Right forelimb (tissue), 1 donor: ENCODE data around the gene PCGF3.
A peak's percentile ranks its signal among the peaks of the same experiment; 100 is the strongest.

Source experiments
- DNase-seq: peaks from one replicate; pipeline ENCODE4 v3.0.0-alpha.2; 2018

The PCGF3 gene

DNA sequence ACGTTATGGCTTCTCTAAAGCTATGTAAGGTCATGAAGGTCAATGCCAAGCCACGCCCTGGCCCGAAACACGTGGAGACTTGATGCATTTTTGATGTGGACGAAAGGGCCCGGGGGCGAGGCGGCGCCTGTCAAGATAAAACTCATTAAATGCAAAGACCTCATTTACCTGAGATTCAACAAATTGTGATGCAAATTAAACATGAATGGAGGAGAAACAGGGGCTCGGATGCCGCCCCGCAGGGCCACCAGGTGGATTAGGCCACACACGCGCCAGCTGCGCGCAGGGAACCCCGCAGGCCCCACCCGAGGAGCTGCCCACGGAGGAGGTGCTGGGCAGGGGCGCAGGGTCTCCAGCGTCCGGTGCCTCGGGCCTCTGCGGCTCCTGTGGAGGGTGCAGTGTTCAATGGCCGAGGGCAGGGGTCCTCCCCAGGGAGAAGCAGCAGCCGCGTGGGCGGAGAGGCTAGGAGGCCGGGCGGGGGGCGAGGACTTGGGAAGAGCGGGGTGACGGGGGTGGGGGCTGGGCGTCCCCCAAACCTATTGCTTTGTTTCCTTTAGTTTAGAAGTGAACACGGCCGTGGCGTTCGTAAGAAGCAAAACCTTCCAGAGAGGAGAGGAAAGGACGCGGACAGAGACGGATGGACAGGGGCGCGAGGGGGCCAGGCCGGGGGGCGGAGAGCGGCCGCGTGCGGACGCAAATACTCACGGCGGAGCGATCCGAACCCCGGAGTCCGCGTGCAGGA lies 79.9 kb downstream of the PCGF3 start:
- no peak for DNase-seq

DNA sequence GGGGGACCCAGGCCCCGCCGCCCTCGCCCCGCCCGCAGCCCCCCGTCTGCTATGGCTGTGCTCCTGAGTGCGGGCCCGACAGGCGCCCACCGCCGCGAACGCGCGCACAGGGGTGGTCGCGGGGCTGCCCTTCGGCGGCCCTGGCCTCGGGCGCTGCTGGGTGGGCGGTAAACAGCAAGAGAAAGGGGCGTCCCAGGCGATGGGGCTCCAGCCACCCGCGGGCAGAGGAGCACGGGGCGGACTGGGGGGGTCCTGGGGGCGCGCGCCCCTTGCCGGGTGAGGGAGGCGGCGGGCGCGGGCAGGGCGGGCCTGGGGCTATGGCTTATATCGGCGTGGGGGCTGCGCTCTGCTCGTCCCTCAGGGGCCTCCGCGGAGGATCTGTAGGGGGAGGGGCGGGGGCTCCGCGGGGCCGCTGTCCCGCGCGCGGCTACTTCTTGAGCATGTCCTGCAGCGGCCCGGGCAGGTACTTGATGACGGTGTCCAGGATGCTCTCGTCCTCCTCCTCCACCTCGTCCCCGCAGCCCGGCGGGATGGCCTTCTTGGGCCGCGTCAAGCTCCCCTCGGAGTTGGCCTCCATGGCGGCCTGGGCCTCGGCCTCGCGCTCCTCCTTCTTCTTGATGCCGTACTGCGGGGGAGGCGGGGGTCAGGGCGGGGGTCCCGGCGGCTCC lies 80.6 kb downstream of the PCGF3 start:
- DNase-seq = no peak

DNA sequence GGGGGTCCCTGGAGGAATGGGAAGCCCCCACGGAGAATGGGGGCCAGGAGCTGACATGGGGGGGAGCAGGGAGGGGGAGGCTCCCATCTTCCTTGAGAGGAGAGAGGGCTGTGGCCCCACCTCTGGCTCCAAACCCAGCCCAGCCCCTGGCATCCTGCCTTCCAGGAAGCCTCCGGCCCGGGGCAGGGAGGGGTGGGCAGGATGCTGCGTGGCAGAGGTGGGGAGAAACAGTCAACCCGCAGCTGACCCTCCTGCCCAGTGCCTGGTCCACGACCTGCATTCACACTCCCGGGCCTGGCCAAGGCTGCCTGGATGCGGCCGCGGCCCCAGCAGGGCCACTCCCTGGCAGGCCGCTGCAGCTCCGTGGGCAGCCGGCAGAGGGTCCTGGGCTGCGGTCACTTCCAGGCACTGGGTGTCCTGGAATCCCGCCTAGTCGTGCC lies 81.2 kb downstream of the PCGF3 start:
- peak; percentile 66 for DNase-seq

DNA sequence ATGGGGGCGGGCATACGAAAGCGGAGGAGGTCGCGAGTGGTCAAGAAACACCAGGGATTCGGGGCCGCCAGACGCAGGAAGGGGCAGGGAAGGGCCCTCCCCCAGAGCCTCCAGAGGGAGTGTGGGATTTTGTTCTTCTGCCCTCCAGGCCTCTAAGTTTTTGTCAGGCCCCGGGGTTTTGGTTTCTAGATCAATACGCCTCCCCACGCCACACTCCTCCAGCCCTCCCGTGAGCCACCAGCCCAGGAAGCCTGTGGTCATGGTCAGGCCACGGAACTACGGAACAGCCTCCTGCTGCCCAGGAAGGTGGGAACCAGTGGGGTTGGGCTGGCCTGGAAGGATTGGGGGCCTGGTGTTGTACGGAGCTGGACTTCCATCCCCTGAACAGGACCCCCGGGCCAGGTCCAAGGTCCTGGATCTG lies 81.9 kb downstream of the PCGF3 start:
- no peak for DNase-seq

DNA sequence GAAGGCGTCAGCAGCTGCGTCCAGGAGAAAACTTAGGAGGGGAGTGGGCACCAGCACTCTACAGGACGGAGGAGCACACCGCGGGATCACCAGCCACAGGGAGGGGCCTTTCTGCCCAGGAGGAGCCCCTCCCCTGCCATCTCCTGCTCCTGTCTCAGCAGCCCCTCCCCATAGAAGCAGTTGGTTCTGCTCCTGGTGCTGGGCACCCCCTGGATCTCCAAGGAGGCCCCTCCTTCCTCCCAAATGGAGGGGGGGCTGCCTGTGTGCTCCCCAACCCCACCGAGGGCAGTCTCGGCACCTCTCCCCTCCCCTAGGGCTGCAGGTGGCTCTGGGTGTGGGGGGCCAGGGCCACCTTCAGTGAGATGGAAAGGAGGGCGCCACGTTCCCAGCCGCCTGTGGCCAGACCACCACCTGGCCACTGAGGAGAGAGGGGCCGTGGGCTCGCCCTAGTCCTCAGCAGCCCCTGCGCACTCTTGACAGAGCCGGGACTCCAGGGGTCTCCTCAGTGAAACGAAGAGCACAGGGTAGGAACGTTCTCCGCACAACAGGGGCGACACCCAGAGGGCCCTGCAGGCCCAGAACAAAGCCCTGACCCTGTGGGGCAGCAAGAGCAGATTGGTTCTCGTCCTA lies 82.5 kb downstream of the PCGF3 start:
- no peak for DNase-seq

DNA sequence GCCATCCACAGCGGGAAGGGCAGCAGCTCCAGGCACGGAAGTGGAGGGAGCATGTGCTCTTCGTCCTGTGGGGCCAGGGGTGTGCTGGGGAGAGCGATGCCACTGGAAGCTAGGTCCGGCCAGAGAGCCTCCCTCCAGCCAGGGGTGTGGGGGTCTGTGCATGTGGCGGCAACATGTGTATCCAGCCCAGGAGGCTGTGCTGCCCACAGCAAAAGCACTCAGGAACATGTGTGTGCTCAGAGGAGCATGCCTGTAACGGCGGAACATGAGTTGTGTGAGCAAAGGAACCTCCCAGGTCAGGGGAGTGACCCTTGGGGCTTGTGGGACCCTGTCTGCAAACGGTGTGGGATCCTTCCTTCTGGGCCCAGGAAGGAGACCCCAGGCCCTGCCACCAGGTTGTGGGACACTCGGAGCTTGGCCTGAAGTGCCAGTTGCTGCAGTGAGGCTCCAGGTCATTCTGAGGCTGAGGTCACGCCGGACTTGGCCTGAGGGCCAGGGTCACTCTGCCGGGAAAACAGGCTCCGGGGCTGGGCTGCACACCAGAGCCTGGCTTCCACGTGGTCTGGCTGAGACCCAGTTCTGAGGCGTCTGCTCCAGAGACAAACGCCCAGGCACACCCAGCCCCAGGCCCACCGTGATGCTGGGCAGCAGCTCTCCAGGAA lies 83.1 kb downstream of the PCGF3 start:
- DNase-seq = no peak

DNA sequence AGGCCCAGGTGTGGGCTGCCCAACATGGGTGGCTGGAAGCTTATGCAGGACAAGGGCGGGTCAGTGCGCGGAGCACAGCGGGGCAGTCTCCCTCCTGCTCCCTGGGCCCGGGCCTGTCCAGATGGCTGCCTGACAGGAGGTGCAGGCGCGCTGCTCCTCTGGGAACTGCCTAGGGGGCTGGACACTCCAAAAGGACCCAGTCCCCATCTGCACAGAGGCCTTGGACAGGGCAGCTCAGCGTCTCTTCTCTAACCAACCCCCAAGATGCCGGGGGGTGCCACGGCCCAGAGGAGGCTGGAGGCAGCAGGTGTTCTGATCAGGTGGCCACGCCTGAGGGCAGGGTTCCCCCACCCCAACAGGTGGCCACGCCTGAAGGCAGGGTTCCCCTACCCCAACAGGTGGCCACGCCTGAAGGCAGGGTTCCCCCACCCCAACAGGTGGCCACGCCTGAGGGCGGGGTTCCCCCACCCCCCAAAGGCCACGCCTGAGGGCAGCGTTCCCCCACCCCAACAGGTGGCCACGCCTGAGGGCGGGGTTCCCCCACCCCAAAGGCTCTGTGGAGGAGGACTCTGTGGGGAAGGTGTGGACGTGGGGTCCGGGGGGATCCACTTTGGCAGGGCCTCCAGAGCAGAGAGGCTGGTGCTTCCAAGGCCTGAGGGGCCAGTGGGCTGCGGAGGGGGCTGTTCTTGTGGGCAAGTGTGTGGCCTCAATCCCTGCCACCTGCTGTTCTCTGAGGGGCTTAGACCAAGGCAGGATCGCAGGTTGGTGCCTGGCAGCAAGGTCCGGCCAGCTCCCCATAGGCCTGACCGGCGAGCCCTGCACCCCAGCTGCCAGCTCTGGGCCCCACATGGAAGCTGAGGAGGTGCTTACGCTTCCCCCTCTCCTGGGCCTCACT lies 84.2 kb downstream of the PCGF3 start:
- no peak for DNase-seq

DNA sequence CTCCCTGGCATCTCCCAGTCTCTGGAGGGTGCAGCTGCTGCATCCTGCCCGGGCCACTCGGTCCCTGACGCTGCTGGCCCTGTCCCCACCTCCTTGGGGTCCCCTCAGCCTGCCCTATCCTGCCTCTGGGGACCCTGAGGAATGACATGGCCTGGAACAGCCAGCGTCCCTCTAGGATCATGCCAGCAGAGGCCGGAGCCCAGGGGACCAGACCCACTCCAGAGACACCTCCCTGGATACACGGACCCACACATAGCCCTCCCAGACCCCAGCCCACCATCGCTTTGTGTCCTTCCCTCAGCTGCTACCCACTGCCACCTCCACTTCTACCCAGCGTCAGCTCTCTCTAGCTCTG lies 84.8 kb downstream of the PCGF3 start:
- no peak for DNase-seq

DNA sequence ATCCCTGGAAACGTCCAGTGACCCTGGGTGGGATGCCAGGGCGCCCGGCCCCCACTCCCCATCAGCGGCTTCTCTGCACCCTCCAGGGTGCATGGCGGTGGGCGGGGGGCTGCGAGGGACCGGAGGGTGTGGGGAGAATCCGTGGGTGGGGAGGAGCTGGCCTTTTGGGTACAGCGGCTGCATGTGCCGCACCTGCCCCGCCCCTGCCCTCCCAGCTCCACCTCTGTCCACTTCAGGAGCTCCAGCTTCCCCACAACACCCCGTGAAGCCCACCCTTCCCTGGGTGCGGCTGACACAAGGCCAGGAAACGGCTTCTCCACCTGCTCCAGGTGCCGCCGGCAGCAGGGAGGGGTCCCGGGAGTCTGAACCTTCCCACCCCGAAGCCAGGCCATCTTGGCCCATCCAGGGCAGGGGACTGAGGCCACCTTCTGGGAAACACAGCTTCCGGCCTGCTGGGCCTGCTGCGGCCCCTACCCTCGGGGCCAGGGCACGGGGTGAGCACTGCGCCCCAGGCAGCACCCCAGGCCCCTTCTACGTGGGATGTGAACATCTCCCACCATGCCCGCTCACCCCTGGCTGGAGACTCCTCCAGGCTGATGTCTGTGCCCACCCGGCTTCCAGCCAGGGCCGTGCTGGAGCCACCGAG lies 85.7 kb downstream of the PCGF3 start:
- no peak for DNase-seq

DNA sequence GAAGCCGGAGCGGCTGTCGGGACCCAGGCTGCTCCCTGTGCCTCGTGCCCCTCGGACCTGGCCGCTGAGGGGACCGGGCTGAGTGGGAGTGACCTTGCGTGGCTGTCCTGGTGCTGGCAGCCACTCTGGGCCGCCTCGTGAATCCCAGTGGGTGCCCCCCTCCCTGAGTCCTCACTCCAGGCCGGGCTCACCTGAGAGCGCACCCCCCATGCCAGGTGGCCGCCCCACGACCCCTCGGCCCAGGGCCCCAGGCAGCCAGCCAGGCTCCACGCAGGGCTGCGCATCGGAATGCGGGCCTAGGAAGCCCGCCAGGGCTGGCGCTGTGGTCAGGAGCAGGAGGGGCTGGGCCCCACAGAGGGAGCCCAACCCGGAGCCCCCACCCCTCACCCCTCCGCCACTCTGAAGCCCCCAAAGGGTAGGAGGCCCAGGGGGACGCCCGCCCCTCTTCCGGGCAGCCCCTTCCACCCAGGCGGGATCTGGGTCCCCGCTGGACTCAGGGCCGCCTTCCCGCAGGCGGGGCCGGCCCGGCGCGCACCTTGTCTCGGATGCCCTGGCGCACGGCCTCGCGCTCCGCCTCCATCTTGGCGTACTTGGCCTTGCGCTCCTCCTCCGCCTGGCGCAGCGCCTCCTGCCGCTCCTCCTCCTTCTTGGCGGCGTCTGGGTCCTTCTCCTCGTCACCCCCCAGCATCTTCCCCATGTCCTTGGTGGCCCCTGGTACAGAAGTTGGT lies 86.4 kb downstream of the PCGF3 start:
- DNase-seq = peak; percentile 78

DNA sequence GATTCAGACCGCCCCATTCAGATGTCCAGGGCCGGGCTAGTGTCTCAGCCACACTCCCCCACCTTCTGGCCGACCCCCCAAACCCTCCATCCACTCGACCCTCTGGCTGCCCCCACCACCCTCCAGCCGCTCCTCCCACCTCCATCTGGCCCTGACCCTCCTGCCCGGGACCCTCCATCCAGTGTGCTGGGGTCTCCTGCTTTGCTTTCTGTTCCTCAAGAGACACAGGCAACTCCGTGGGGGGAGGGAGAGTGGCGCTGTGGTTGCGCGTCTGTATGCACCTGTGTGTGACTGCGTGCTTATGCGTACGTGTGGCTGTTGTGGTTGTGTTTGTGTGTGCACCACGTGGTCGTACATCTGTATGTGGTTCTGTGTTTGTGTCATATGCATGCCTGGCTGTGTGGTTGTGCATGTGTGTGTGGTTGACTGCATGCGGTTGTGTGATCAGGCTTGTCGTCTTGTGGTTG lies 87.0 kb downstream of the PCGF3 start:
- no peak for DNase-seq

DNA sequence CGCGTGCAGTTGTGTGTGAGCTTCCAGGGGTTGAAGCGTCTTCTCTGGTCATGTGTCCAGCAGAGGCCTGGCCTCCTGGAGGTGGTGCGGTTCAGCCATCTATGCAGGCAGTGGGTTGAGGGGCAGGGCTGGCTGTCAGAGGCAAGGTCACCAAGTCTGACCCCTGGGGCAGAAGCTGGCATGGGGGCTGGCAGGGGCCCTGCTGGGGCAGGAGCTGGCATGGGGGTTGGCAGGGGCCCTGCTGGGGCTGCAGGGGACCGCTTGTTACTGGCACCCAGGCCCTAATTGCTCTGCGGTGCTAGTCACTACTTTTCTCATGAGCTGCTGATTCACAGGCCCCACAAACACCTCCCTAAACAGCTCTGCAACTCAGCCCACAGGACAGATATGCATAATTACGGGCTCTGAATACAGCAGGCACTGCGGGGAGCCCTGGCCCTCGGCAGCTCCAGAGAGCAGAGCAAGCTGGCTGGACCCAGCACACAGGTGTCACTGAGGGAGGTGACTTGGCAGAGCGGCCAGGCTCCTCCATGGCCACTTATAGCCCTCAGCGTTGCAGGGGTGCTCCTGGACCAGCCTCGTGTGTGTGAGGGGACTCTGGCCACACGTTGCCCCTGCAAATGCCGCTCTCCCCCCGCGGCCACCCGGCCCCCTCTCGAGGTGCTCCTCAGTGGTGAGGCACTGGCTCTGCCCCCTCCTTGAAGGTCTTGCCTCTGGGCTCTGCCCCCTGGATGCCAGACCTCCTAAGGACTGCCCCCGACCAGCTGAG lies 87.6 kb downstream of the PCGF3 start:
- DNase-seq = no peak

DNA sequence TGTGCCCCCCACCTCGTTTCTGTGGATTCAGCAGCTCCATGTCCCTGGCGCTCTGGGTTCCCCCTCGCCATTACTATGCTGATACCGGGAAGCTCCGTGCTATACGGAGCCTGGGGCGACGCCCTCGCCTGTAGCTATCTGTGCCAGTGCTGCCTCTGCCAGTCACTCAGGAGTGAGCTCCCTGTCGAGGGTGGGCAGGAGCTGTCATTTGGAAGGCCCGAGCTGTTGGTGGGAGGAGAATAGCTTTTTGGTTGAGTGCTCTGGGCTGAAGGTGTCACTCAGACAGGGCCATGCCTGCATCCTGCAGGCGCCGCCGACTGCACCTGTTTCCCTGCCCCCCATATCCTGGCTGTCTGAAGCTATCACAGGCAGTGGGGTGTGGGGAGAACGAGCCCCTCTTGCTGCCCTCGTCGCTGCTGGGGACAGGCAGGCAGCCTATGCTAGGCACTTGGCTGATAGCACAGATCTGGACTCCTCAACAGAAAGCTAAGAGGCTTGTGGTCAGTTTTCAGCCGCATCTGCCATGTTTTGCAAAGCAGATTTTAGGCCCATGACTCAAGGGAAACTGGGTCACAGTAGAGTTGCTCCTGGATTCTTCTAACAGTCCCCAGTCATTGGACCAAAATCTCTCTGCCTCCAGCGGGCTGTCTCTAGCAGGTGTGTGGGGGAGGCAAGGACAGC lies 88.4 kb downstream of the PCGF3 start:
- no peak for DNase-seq

DNA sequence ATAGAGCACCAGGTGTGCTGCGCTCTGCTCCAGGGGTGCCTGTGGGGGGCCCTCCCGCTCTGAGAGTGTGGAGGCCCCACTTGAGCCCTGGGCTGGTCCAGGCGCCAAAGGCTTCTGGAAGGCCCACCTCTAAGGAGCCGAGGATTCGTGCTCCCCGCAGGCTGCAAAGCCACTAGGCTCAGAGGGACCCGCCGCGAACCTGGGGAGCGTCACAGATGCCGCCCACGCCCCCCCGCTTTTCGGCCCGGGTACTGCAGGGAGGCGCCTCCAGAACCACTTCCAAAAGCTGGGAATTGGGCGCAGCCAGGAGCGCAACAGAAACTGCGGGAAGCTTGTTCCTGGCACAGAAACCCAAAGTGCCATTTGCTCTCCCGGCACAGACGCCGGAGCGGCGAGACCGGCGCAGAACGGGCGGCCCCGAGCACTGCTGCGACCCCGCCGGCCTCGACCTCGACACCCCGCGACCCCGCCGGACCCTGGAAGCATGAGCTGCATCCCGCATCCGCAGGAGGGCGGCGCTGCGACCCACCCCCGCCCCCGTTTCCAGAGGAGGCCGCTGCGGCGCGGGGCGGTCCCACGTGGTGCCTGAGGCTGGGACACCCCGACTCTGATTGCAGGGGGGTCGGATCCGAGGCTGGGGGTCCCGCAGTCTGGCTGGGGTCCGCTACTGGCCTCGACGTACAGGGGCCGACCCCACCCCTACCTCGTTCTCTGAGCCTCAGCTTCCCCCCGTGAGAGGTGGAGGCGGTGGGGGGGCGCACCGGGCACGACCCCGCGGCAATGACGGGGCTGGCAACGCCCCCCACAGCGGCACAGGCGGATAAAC lies 89.5 kb downstream of the PCGF3 start:
- no peak for DNase-seq

DNA sequence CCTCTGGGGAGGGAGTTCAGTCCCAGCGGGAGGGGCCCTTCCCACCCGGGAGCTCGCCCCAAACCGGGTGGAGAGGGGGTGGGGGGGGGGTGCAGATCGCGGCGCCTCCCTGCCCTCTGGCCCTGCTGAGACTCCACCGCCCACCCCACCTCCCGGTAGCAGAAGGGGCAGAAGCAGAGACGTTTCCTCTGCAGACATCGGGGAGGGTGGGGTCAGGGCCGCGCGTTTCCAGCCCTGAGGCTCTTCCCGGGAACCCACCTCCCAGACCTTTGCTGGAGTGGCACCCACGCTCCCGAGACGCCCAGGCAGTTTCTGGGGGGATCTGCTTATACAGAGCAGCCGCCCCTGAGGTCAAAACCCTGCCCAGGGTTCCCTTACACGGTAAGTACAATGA lies 90.1 kb downstream of the PCGF3 start:
- no peak for DNase-seq

DNA sequence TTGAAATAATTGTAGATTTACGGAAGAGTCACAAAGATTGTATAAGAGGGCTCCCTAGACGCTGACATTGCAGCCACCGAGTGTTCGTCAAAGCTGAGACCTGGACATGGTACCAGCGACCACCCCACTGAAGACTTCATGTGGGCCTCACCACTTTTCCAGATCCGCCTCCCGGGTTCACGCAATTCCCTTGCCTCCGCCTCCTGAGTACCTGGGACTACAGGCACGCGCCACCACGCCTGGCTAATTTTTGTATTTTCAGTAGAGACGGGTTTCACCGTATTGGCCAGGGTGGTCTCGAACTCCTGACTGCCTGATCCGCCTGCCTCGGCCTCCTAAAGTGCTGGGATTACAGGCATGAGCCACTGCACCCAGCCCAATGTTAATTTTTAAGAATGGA lies 90.6 kb downstream of the PCGF3 start:
- DNase-seq = no peak

DNA sequence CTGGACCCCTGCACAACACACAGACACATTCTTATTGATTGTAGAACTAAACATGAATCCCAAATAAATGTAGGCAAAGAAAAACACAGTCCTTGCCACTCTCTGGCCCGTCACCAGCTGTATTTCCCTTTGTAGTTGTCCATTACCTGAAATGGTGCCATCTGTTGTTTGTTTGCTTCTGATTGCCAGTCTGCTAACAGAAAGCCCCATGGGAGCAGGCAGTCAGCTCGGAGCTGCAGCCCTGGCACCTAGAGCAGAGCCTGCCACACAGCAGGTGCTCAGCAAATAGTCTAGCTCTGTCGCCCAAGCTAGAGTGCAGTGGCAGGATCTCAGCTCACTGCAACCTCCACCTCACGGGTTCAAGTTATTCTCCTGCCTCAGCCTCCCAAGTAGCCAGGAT lies 91.4 kb downstream of the PCGF3 start:
- no peak for DNase-seq

DNA sequence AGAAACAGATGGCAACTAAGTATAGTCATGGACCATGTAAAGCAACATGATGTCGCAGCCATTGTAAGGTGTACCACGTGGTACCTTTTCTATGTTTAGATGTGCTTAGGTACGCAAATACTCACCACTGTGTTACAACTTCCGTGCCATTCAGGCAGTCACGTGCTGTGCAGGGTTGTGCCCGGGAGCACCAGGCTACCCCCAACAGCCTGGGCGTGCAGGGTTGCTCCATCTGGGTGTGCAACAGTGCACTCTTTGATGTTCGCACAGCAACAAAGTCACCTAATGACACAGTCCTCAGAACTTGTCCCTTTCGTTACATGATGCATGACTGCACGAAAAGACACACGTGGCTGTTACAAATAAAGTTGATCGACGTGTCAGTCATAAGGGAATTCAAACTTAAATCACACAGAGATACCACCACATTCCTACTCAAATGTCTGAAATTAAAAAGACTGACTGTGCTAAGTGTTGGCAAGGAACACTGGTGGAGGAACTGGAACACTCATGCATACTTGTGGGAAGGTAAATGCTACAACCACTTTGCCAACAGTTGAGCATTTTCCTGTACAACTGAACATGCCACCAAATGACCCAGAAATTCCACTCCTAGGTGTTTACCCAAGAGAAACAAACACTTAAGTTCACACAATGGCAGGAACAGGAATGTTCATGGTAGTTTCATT lies 95.9 kb downstream of the PCGF3 start:
- DNase-seq = no peak
